ENCODE measurements around the gene ZNF474.

The ZNF474 gene

GRCh38 chr5:122192497-122193496, 63.5 kb downstream of the ZNF474 start:
- peak; percentile 64 for TF ChIP-seq CTCF (conservative IDR thresholded peaks at IDR 0.05; ENCODE audit: control insufficient read depth, insufficient read depth, low read depth, low read length)
- H3K4me3 ChIP-seq (ENCODE audit: control insufficient read depth, low read depth, low read length): no peak overlapping the region
- DNase-seq (ENCODE audit: low read depth): peak; percentile 75

- TF ChIP-seq CTCF (conservative IDR thresholded peaks at IDR 0.05; ENCODE audit: control insufficient read depth, insufficient read depth, low read depth, low read length): peak; percentile 82
- DNase-seq (ENCODE audit: low read depth): peak; percentile 75
- no peak overlapping the region for H3K4me3 ChIP-seq (ENCODE audit: control insufficient read depth, low read depth, low read length)
Measured at GRCh38 chr5:122195802-122196394, 66.6 kb downstream of the ZNF474 start.

GRCh38 chr5:122199146-122199545, 69.8 kb downstream of the ZNF474 start:
- no peak overlapping the region for H3K4me3 ChIP-seq (ENCODE audit: control insufficient read depth, low read depth, low read length)
- TF ChIP-seq CTCF (conservative IDR thresholded peaks at IDR 0.05; ENCODE audit: control insufficient read depth, insufficient read depth, low read depth, low read length): no peak
- no peak for DNase-seq (ENCODE audit: low read depth)

- TF ChIP-seq CTCF (conservative IDR thresholded peaks at IDR 0.05; ENCODE audit: control insufficient read depth, insufficient read depth, low read depth, low read length): no peak
- DNase-seq (ENCODE audit: low read depth): no peak
- H3K4me3 ChIP-seq (ENCODE audit: control insufficient read depth, low read depth, low read length): no peak overlapping the region
Measured at GRCh38 chr5:122200450-122200849, 71.1 kb downstream of the ZNF474 start.

GRCh38 chr5:122200865-122201264, 71.5 kb downstream of the ZNF474 start:
- H3K4me3 ChIP-seq (ENCODE audit: control insufficient read depth, low read depth, low read length): no peak overlapping the region
- no peak for TF ChIP-seq CTCF (conservative IDR thresholded peaks at IDR 0.05; ENCODE audit: control insufficient read depth, insufficient read depth, low read depth, low read length)
- DNase-seq (ENCODE audit: low read depth): no peak

GRCh38 chr5:122201365-122201764, 72.0 kb downstream of the ZNF474 start:
- no peak for TF ChIP-seq CTCF (conservative IDR thresholded peaks at IDR 0.05; ENCODE audit: control insufficient read depth, insufficient read depth, low read depth, low read length)
- H3K4me3 ChIP-seq (ENCODE audit: control insufficient read depth, low read depth, low read length): no peak overlapping the region
- DNase-seq (ENCODE audit: low read depth): no peak

Measured in fibroblast of mammary gland (primary cell).